ENCODE results near the gene GEMIN4.

GEMIN4 gene

DNA sequence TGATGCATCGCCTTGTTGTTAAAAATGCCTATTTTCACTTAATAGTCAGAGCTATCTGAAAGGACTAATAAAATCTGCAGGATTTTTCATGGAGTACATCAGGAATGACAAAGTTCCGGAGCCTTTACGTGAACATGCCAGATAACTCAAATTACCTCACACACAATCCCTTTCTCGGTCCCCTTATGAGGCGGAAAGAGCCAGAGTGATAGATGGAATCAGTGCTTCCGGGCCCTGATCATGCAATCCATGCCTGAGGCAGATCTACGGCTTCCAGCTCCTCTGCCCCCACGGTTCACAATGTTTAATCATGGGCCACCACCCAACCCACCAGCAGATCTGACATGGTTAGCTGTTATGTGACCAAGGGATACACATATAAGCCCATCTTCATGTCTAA lies 54.4 kb downstream of the GEMIN4 start:
- no peak for DNase-seq

DNA sequence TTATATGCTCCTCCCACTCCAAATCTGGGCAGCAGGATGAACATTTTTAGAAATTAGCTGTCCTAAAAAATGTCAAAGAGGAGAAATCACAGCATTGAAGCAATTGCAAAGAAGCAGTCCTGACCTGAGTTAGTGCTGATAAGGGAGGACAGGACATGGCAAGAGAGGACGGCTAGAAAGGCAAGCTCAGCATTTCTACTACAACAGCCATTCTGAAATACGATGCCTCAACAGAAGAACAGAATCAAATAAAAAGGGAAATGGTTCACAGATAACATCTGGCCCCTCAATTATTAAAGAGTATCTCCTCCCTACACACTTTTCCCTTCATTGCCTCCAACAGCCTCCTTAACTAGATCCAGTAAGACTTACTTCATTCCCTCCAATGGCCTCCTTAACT lies 55.7 kb downstream of the GEMIN4 start:
- DNase-seq, result no peak
